Epithelial cell of proximal tubule (primary cell): Measurements from ENCODE around the gene IL1R2. TPM values are rescaled to one million over a fixed set of nuclear protein-coding genes. Genes with fewer than 3 reads are reported as not detected.

Experiments used
- DNase-seq: peaks from one replicate; pipeline ENCODE4 v3.0.0-alpha.2; 2011; ENCODE audit warnings: low read depth
- H3K4me3 ChIP-seq: 2 replicates; pipeline ENCODE4 v1.5.1; 2011; ENCODE audit warnings: low read depth, mild to moderate bottlenecking, low read length
- CTCF ChIP-seq: conservative IDR thresholded peaks from 2 replicates; pipeline ENCODE4 v1.5.1; 2012; ENCODE audit warnings: low read depth, mild to moderate bottlenecking, low read length
- total RNA-seq: library from RNA; depleted of rRNA; stranded (reverse); fragments of >200 nt; gene quantifications from 2 replicates; pipeline ENCODE4 v1.2.3, GENCODE V29; 2015

Gene IL1R2
- total RNA-seq, 1 donor from 2014 or later, result 5.4 TPM

- no peak for DNase-seq
- TF ChIP-seq CTCF, result no peak
- H3K4me3 ChIP-seq, result no peak overlapping the region
Measured at GRCh38 chr2:102008490-102008889, 16.7 kb downstream of the IL1R2 start.

- H3K4me3 ChIP-seq, result no peak overlapping the region
- TF ChIP-seq CTCF, result no peak
- DNase-seq, result no peak
Measured at GRCh38 chr2:102009557-102009956, 17.8 kb downstream of the IL1R2 start.

- no peak for TF ChIP-seq CTCF
- DNase-seq, result no peak
Measured at GRCh38 chr2:102010902-102011301, 19.1 kb downstream of the IL1R2 start.

GRCh38 chr2:102012061-102012614 is 20.4 kb downstream of the IL1R2 start:
- TF ChIP-seq CTCF, result no peak
- no peak overlapping the region for H3K4me3 ChIP-seq
- DNase-seq, result no peak

More at GRCh38 chr2:102010902-102011301, 19.1 kb downstream of the IL1R2 start:
- H3K4me3 ChIP-seq, result no peak overlapping the region

GRCh38 chr2:102013206-102014040 is 21.7 kb downstream of the IL1R2 start:
- no peak for DNase-seq

GRCh38 chr2:102014041-102014345 is 22.2 kb downstream of the IL1R2 start:
- TF ChIP-seq CTCF, result no peak
- no peak overlapping the region for H3K4me3 ChIP-seq
- no peak for DNase-seq

More at GRCh38 chr2:102013206-102014040, 21.7 kb downstream of the IL1R2 start:
- TF ChIP-seq CTCF, result no peak
- H3K4me3 ChIP-seq, result no peak overlapping the region

- no peak for TF ChIP-seq CTCF
- no peak for DNase-seq
- no peak overlapping the region for H3K4me3 ChIP-seq
Measured at GRCh38 chr2:102015399-102015798, 23.6 kb downstream of the IL1R2 start.
